D341Med (cell line): Measurements from ENCODE around the gene NUMBL.
"Not testable (repeated sequence)": the region's sequence is repeated elsewhere in the genome, so short reads cannot be mapped to it uniquely, and the experiment has no call there.

Source experiments
- DNase-seq: peaks from one replicate; pipeline ENCODE4 v3.0.0; 2012; ENCODE audit warnings: low spot score

The NUMBL gene

GRCh38 chr19:40662925-40663694 lies 27.3 kb downstream of the NUMBL start:
- peak; percentile 94 for DNase-seq

- no peak for DNase-seq
Measured at GRCh38 chr19:40661616-40662015, 28.8 kb downstream of the NUMBL start.

GRCh38 chr19:40659566-40659965 lies 30.9 kb downstream of the NUMBL start:
- DNase-seq: no peak

- DNase-seq: no peak
Measured at GRCh38 chr19:40659116-40659515, 31.3 kb downstream of the NUMBL start.

- DNase-seq: no peak
Measured at GRCh38 chr19:40658031-40658430, 32.4 kb downstream of the NUMBL start.

- DNase-seq: not testable (repeated sequence)
Measured at GRCh38 chr19:40655684-40656083, 34.8 kb downstream of the NUMBL start.

GRCh38 chr19:40652303-40652702 lies 38.1 kb downstream of the NUMBL start:
- DNase-seq: not testable (repeated sequence)

GRCh38 chr19:40650749-40651305 lies 39.6 kb downstream of the NUMBL start:
- DNase-seq: no peak

- DNase-seq: not testable (repeated sequence)
Measured at GRCh38 chr19:40649903-40650675, 40.4 kb downstream of the NUMBL start.

- no peak for DNase-seq
Measured at GRCh38 chr19:40646743-40647254, 43.7 kb downstream of the NUMBL start.

GRCh38 chr19:40642757-40643305 lies 47.6 kb downstream of the NUMBL start:
- DNase-seq: no peak

GRCh38 chr19:40642051-40642706 lies 48.3 kb downstream of the NUMBL start:
- DNase-seq: no peak

- DNase-seq: no peak
Measured at GRCh38 chr19:40641281-40641680, 49.2 kb downstream of the NUMBL start.

GRCh38 chr19:40640744-40641143 lies 49.7 kb downstream of the NUMBL start:
- DNase-seq: peak; percentile 26

- DNase-seq: no peak
Measured at GRCh38 chr19:40639638-40639982, 50.8 kb downstream of the NUMBL start.

GRCh38 chr19:40638327-40638726 lies 52.1 kb downstream of the NUMBL start:
- DNase-seq: no peak

- DNase-seq: no peak
Measured at GRCh38 chr19:40633207-40633606, 57.2 kb downstream of the NUMBL start.

- no peak for DNase-seq
Measured at GRCh38 chr19:40632311-40633036, 58.0 kb downstream of the NUMBL start.

- peak; percentile 28 for DNase-seq
Measured at GRCh38 chr19:40630571-40631160, 59.8 kb downstream of the NUMBL start.

GRCh38 chr19:40629346-40629745 lies 61.1 kb downstream of the NUMBL start:
- DNase-seq: peak; percentile 31
